Measurements from ENCODE around the gene AGAP1.

Gene AGAP1

DNA sequence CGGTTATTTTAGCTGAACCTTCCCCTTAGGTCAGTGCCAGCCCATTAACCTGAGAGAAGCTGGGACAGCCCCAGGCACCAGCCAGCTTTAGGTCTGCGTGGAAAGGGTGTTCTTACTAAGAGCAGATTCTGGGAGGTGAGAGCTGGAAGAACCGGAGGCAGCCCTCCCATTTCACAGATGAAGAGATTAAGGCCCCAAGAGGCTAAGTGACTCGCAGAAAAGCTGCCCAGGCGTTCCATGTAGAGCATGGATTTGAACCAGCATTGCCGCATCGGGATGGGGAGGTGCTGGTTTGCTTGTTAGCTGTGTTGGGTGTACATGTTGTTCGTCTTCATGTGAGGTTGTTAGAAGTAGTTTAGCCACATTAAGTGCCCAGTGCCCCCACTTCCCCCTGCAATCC lies 203.2 kb downstream of the AGAP1 start:
- DNase-seq = no peak

DNA sequence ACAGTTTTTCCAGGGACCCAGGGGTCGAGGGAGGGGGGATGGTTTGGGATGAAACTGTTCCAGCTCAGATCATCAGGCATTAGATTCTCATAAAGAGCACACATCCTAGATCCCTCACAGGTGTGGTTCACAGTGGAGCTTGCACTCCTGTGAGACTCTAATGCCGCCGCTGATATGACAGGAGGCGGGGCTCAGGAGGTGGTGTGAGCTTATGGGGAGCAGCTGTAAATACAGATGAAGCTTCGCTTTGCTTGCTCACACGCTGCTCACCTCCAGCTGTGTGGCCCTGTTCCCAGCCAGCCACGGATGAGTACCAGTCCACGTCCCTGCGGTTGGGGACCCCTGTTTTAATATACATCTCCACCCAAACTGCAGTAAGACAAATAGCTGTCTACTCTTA lies 204.2 kb downstream of the AGAP1 start:
- DNase-seq = no peak

DNA sequence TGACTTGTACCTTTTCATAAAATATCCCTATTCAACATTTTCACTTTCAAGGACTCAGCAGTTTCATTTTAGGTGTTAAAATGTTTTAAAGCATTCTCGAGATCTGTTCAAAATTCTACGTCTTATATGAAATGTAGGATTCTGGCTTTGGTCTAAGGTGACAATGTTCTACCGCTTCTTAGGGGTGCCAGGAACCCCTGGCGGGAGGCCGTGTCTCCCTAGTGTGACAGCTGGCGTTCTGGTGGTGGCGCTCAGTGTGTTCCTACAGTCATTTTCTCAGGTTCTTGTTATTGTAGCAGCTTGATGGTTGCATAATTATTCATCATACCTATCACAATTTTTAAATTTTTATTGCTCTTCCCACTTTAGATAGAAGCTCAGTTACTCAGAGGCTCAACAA lies 204.6 kb downstream of the AGAP1 start:
- no peak for DNase-seq

DNA sequence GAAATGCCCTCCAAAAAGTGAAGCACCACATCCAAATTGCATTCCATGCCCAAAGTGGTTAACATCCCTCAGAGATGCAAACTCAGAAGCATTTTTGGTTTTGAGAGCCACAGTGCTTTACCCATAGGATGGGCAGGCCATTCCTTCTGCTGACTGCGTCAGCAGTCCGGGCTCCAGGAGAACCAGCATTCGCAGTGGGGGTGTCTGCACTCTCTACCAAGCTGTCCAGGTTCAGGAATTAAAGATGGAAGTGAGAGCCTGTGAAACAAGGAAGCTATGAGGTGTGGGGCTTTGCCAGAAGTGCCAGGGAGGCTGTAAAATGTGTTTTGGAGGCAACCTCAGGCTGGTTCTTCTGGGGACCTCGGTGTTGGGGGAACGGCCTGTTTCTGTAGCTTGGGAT lies 205.7 kb downstream of the AGAP1 start:
- no peak for DNase-seq

DNA sequence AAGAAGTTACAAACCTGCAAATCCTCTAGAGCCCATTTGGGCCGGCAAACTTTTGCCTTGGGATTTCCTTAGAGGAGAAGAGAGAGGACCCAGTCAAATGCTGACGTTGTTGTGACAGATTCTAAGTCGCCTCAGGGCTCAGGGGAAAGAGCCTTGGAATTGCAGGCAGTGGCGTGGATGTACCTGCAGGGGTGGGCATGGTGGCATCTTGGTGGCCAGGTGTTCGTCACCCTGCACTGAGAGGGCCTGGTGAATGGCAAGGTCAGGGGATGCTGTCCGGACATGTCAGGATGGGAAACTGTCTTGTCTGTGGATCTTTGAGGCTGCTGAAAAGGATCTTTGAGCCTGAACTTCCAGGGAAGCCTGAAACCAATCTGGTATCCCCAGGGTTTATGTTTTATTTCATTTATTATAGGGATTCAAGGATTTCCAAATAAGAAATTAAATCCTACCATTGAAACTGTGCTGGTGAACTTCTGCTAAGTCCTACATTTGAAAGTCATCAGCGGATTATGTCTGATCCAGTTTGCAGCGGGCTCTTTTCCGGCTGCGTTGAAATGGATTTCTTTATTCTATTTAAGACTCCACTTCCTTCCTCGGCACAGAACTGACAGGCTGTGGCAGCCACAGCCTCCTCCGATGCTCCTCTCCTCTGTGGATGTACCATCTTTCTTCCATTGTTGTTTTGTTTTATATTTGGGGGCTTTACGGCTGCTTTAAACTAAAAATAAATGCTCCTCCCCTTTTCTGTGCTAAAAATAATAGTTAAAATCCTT lies 207.6 kb downstream of the AGAP1 start:
- DNase-seq = no peak

DNA sequence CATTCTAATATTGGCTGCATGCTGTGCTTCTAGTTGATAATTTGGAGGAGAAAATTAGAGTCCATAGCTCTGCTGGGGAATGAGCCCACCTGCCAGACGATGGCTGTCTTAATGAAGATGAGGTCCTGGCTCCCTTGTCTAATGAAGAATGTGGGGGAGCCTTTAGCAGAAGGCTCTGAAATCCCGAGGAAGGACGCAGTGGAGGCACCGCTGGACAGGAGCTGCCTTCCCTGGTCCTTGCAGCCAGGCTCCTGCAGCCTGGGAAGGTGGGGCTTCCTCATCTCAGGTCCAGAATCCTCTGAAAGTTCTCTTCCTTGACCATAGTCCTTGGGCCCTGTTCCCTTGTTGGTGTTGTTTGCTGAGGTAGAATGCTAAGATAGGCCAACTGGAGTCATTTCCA lies 208.3 kb downstream of the AGAP1 start:
- DNase-seq = no peak

DNA sequence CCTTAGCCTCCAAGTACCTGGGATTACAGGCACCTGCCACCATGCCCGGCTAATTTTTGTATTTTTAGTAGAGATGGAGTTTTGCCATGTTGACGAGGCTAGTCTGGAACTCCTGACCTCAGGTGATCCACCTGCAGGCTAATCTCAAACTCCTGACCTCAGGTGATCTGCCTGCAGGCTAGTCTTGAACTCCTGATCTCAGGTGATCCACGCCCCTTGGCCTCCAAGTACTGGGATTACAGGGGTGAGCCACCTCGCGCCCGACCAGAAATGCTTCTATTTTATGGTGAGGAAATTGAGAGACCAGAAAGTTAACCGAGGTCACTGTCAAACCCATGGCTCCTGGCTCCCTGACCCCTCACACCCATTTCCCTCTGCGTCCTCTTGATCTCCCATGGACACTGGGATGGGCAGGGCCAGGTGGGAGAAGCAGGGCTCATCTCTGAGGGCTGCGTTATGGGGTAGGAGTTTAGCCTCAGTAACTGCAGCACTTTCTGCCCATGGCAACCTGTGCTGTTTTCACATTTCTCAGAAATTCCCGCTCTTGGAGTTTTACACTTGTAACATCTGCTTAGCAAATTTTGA lies 210.0 kb downstream of the AGAP1 start:
- DNase-seq = no peak

DNA sequence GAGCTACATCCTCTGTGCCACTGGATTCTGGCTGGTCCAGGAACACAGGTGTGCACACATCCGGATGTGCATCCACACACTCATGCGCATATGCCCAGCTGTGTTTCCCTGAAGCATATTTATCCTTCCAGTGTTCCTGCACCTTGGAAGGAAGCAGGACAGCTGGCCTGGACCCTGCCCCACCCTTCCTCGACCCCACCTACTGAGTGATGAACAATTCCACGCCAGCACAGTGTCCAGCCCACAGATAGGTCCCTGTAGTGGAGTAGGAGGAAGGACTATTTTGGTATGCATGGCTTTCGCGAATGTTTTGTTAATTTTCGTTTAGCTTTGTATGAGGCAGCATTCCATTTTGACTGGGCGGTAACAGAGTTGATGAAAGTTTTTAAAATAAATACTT lies 211.5 kb downstream of the AGAP1 start:
- DNase-seq = no peak

DNA sequence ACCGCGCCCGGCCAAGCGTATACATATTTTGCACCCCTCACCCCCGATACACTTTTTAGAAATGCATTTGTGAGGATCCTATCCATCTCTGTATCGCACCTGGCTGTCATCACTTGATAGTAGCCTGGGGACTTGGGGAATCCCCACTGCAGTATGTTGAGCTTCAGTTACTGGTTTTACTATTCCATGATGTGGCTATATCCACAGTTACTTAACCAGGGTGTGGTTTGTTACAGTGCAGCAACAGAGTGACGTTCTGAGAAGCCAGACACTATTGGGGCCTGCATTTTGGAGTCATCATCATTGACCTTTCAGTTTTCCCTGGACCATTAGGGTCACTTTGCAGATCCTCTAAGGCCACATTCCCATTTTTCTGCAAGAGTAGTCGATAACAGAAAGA lies 212.7 kb downstream of the AGAP1 start:
- DNase-seq = no peak

DNA sequence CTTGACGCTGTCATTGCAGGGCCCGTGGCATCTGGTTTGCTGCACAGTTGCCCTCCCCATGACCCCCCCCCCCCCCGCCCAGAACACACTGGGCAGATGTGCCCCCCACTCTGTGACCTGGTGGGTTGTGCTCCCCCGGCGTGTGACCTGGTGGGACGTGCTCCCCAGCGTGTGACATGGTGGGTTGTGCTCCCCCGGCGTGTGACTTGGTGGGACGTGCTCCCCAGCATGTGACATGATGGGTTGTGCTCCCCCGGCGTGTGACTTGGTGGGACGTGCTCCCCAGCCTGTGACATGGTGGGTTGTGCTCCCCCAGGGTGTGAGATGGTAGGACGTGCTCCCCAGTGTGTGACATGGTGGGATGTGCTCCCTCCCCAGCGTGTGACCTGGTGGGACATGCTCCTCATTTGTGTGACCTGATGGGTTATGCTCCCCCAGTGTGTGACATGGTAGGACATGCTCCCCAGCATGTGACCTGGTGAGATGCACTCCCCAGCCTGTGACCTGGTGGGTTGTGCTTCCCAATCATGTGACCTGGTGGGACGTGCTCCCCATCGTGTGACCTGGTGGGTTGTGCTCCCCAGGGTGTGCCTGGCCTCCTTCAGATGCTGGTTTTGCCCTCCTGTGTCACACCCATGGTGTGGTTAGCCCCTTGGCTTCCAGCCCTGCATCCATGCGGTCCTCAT lies 213.7 kb downstream of the AGAP1 start:
- DNase-seq = no peak

DNA sequence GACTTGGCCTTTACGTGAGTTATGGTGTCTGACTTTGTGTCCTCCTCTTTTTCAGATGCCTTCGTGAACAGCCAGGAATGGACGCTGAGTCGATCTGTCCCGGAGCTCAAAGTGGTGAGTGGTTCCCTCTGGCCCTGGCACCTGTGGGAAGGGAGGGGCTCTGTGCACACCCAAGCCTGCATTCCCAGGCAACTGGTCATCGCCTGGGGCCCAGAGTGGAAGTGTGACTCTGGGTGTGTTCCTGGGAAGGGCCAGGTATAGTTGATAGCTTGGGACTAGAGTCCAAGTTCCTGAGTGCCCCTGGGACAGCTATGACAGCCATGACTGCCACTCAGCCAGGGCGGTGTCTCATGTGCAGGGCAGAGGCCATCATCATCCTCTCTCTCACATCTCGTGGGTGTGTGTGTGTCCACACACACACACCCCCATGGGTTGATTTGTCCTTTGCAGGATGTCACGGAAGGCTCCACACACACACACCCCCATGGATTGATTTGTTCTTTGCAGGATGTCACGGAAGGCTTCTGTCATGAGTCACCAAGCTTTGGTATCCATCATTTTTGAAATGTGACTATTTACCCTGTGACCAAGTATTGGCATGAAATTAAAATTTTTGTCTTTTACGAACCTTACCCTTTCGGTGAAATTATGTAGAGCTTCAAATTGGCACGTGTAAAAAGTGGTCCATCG lies 215.4 kb downstream of the AGAP1 start:
- DNase-seq = no peak

DNA sequence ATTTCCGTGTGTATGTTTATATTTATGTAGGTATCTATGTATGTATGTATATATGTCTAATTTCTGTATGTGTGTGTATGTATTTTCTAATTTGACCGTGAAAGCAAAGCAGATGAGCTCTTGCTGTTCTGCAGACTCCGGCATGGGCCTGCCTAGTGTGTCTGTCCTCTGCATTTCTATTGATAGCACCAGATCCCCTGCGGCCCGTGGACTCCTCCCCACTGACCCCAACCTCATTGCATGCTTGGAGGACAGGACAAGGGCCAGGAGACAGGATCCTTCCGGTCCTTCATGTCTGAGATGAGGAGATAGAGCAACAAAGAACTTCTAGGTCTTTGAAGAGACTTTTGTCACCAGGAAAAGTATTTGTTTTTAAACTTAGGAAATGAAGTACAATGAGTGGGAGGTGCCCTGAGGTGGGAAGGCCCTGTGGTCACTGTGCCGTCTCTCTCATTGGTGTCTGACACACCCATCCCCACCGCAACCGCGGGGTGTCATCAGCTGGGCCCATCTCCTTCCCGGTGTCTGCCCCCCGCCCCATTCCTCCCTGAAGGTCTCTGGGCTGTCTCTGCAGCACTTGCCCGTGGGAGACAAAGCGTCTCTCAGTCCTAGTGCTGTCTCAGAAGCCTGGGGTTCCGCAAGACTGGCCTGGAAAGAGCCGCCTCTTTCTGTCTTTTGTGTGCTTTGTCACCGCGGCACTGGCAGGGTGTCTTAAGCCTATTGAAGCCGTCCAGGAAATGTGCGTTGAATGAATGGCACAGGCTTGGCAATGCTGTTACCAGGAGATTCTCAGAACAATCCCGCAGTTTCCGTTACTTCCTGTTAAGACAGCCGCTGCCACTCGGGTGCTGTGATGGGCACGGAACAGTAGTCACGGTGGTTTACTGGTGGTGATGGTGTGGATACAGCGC lies 216.4 kb downstream of the AGAP1 start:
- DNase-seq = no peak

DNA sequence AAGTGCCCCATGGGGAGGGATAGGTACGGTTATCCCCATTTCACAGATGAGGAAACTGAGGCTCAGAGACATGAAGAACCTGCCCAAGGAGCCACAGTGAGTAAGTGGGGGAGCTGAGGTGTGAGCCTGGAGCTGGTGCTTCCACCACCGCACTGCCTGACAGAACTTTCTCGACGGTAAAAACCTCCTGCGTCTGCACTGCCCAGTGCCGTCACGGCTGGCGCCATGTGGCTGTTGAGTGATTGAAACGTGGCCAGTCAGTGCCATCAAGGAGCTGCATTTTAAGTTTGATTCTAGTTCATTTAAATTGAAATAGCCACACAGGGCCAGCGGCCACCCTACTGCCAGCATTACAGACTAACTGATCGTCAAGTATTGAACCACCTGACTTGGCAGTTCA lies 217.1 kb downstream of the AGAP1 start:
- DNase-seq = no peak

DNA sequence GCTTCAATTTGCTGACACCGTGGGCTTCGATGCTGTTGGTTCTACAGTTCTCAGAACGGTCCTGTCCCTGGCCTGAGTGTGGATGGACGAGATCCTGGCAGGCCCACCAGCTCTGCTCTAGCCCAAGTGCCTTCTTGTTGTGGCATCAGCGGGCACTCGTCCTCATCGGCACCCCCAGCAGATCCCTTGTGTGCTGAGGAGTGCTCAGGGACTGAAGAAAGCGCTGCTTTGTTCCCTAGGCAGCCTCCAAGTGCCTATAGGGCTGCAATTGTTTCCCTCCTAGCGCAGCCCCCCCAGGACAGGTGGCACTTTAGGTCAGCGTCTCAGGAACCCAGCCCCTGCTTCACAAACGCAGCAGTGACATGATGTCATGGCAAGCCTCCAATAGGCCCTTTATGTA lies 217.7 kb downstream of the AGAP1 start:
- DNase-seq = no peak

DNA sequence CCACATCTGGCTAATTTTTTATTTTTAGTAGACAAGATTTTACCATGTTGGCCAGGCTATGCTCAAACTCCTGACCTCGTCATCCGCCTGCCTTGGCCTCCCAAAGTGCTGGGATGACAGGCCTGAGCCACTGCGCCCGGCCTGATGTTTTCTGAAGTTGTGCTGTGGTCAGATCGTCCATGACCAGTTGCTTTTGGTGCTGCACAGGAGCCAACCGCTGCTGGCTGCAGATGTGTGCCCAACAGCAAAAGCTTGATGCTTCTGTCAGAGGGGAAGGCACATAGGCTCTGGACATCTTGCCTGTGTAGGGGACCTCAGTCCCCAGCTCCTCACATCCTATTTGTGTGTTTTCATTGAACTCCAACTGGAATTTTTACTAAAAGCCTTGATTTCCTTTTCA lies 218.3 kb downstream of the AGAP1 start:
- no peak for DNase-seq

DNA sequence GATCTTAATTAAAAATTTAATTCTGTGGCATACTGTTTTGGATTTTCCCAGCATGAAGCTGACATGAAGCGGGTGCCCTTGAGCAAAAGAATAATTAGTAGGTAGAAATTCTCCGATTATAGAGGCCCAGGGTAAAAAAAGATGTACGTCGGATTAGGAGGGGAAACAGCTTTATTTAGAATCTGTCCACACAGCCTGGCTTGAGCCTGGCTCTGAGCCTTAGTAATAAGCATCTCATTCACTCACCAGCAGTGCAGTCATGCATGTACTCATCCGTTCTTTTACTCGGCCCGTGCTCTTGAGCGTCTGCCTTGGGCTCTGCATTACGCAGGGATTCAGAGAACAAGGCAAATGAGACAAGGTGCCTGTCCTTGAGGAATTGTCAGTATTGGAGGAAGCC lies 219.3 kb downstream of the AGAP1 start:
- no peak for DNase-seq

DNA sequence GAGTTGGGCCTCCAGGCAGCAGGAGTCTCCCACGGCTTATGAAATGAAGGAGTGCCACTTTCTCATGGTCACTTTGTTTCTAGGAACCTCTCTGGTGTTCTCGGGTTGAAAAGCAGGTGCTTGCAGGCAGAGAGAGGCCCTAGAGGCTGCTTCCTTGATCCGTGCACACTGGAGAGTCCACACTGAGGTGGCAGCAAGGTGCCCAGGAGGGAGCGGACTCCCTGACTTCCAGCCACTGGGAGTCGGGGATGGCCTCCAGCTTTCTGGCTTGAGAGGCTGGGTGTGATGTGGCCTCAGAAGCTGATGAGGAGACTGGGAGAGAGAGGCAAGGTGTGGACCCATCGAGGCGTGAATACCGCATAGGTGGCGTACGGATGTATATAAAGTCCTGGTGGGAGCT lies 221.8 kb downstream of the AGAP1 start:
- DNase-seq = no peak

DNA sequence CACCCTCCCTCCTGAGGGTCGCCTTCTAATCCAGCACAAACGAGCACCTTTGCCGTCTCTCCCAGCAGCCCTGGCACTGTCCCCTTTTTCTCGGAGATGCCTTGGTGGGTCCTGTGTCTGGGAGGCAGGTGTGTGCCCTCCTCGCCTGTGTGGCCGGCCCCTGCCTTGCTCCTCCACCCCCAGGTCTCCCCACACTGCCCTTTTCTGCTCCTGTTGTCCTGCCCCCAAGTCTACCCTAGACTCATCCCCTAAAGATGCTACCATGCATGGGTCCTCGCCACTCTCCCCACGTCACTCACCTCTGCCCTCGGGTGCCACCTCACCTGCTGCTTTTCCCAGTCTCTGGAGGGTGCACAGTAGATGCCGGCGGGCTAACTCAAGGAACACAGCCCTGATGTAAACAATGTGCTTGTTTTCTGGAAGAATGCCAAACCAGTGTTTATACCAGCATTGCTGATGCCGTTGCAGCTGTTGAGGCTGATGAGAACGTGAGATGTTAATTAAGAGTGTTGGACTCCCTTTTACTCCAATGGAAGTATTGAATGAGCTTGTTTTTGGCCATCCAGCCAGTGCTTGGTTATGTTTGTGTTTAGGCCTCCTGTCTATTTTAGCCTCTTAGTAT lies 223.1 kb downstream of the AGAP1 start:
- no peak for DNase-seq

DNA sequence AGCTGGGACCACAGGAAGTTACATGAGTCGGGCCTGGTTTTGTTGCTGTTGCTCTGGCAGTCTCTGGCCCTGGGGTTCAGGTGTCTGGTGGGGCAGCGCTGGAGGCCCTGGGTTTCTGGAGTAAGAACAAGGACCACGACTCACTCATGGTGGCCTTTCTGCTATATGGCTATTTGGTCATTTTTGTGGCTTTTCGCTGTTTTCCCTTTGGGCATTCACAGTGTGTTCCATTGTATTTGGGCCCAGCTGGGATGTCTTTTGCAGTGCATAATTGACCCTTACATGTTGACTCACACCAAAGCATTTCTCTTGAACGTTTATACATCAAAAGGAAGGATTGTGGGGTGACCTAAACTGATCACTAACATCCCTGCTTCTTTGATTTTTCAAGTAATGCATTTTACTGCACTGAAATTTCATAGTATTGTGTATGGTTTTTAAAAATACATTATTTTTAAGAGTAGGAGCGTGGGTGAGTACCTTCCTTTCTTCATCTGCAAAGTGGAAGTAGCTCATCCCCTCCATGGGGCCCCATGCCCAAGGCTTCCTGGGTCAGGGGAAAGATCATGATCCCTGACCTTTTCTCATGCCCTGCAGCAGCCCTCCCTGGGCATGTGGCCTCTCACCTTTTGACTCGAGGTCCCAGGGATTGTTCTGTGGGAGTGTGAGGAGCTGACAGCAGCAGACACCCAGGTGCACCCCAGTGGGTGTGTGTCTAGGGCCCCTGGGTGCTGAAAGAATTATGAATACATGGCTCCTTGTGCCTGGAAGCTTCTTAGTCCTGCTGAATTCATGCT lies 225.5 kb downstream of the AGAP1 start:
- DNase-seq = no peak

DNA sequence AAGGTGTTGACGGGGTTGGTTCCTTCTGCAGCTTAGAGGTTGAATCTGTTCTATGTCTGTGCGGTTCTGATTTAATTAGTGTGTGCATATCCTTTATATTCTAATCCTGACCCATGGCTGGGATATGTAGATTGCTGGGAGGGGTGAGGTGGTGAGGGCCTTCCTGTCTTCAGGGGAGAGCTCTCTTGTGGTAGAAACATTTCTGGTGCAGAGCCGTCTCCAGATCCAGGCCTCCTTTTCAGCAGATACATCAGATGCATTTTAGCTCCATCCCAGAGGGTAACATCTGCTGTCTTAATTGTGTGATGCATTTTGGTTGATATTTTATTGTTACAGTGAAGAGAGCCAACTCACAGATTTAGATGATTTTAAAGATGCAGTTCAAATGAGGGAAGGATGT lies 227.8 kb downstream of the AGAP1 start:
- no peak for DNase-seq

DNA sequence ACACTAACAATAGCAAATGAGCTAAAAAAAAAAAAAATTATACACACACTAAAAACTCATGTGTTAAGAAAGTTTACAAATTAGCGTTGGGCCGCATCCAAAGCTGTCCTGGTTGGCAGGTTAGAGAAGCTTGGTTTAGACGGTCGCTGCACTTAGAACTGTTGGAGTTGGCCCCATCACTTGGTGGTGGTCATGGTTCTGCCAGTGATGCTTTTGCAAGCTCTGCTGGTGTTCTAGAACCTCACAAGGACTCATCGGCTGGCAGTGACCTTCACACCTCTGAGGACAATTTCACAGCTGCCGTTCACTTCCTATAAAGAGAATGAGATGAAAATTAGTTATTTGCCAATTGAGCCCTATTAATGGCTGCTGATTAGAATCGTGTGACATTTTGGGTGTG lies 229.0 kb downstream of the AGAP1 start:
- DNase-seq = no peak

All from activated effector memory CD4-positive, alpha-beta T cell treated with anti-CD3 and anti-CD28 coated beads, Interleukin-2, amount 50 U/mL, for 16 hours (primary cell).